ENCODE measurements around the gene SH2D2A.

SH2D2A gene

DNA sequence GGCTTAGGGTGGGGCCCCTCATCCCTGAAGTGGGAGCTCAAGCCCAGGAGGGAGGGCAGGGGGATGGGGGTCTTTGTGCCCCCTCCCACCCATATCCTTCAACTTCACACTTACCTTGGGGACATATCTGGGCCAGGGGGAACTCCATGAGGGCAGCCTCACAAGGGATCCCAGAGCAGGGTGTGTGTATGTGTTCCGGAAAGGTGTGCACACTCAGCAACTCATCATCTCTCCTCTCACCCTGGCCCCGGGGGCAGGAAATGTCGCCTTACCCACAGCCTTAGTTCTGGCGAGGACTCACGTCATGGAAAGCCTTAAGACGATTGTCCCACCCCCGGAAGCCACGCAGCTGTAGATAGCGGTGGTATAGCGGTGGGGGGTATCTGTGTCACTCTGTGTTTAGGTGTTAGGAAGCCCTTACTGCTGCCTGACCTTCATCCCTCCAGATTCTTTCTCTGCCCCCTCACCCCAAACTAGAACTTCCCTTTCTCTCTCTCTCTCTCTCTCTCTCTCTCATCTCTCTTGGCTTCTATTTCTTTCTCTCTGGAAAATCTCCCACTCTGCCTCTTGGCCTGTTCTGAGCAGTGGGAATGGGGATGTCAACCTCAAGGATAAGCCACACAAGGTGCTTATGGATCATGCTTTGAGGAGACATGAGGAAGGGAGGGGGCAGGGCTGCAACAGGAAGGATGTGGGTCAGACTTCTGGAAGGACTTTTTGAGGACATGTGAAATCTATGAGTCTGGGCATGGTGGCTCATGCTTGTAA, at the start of gene SH2D2A:
SH2D2A (minus strand) TSS at position 288 of the 768 bp plus-strand sequence; CDS start at position 148, 140 bp downstream.
- DNase-seq (ENCODE audit: low spot score): no peak

DNA sequence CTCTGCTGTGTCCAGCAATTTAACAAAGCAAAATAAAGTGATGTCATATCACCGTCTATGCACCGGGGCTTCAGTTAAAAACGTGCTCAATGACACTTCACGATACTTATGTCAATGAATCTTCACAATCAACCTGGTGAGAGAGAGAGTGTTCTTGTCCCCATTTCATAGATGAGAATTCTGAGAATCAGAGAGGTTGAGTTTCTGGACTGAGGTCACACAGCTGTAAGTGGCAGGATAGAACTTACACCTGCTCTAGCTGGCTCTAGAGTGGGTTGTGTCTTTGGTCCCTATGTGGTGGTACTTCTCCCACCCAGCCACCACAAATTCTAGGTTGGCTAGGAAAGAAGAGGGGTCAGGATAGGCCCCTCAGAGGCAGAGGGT, 49.2 kb upstream of the SH2D2A start:
- DNase-seq (ENCODE audit: low spot score): no peak

DNA sequence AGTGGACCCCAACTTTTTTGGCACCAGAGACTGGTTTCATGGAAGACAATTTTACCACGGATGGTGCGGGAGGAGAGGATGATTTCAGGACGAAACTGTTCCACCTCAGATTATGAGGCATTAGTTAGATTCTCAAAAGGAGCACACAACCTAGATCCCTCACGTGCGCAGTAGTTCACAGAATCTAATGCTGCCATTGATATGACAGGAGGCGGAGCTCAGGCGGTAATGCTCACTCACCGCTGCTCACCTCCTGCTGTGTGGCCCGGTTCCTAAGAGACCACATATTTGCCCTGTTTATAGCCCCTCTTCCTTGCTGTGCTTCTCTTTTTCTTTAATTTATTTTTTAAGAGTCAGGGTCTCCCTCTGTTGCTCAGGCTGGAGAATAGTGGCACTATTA, 48.6 kb upstream of the SH2D2A start:
- no peak for DNase-seq (ENCODE audit: low spot score)

DNA sequence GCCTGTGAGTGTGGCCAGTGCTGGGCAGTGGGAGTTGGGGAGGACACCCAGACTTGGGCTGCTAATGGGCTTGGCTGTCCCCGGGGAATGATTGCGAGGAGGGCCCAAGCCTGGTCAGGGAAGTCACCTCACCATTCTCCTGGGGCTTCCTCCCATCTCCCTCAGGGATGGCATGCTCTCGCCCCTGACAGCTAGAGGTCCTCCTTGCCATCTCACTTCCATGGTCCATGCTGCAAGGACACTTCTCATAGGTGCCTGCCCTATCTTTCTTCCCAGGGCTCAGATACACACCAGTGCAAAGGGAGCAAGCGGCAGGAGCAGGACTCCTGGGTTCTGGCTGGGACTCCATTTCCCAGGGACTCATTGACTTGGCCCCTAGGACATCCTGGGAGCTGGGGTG, 48.1 kb upstream of the SH2D2A start:
- no peak for DNase-seq (ENCODE audit: low spot score)

DNA sequence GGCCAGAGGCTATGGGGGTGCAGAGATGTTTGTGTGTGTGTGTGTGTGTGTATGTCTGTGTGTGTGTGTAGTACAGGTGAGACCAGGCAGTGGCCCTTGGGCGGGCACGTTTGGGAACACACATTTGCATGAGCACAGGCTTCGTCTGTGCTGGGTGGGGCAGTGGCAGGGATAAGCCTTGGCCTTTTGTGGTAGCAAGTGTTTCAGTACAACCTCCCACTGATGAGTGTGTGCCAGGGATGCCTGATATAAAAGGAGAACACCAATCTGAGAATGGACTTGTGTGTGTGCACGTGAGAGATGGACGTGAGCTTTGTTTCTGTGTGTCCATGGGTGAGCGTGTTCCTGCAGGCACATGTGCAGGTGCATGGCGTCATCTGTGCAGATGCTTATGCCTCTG, 47.0 kb upstream of the SH2D2A start:
- no peak for DNase-seq (ENCODE audit: low spot score)

DNA sequence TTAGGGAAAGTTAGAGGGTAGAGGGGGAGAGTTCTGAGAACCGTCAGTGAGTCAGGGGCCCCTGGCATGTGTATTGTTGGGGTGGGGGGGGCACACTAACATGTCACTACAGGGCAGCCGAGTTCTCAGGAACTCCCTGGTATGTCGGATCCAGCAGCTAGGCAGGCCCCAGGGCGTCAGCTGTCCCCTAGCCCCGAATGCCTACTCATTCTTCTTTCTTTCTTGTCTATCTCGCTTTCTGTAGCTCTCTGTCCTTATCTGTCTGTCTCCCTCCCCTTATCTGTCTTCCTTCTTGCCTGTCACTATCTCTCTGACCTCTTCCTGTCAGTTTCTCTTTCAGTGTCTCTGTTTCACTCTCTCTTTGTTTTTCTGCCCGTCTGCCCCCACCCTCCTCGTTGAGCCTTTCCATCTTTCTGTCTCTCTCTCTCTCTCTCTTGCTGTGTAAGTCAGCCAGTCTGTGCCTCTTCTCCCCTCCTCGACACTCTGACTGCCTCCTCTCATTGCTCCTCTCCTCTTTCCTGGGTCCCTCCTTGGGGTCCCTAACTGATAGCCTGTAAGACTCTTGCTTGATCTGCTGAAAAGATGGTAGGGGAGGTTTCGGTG, 46.5 kb upstream of the SH2D2A start:
- no peak for DNase-seq (ENCODE audit: low spot score)

DNA sequence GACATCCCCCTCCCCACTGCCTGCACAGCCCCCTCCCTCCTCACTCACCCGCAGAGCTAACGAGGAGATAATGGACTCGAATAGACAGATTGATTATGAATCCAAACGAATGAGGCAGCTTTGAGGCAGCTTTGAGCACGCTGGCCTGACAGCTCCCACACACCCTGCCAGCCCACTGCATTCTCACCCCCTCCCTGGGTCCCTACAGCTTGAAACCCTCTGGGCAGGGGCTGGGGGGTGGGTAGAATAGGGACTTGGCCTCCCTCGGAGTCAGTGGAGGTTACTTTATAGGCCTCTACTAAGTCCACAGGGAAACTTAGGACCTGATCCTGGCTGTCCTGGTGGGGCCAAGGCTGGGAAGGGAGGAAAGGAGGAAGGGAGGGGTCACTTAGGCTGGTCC, 45.9 kb upstream of the SH2D2A start:
- no peak for DNase-seq (ENCODE audit: low spot score)

- peak; percentile 24 for DNase-seq (ENCODE audit: low spot score)
Observed at GRCh38 chr1:156860628-156861423, 44.2 kb upstream of the SH2D2A start, which contains the start of gene NTRK1. Gene NTRK1, plus strand, starts transcription at chr1:156860865. Its CDS starts 70 bp downstream, at chr1:156860935.

GRCh38 chr1:156860113-156860627, 43.5 kb upstream of the SH2D2A start:
- DNase-seq (ENCODE audit: low spot score): peak; percentile 38

DNA sequence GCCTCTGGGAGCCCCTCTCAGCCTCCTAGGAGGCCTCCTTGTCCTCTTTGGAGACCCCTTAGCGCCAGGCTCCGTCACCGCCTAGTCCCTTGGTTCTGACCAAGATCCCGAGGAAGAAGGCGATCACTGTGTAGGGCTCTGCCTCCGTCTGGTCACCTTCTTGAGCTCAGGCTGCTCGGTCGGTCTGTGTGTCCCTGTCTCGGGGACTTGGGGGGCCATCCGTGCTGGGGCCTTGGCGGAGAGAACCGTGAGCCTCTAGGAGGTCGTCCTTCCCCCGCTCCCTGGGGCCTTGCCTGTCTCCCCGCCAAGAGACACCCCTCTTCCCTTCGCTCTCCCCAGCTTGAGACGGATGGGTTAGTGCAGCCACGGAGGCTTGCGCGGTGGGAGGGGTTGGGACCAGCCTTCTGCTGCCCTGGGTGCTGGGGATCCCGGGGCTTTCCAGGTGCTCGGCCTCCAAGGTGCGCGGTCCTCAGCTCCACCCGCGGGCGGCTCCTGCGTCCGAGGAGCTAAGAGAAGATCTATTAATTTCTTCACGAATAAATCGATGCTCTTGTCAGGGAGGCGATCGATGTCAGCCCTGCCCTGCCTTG, 43.0 kb upstream of the SH2D2A start:
- DNase-seq (ENCODE audit: low spot score): no peak

DNA sequence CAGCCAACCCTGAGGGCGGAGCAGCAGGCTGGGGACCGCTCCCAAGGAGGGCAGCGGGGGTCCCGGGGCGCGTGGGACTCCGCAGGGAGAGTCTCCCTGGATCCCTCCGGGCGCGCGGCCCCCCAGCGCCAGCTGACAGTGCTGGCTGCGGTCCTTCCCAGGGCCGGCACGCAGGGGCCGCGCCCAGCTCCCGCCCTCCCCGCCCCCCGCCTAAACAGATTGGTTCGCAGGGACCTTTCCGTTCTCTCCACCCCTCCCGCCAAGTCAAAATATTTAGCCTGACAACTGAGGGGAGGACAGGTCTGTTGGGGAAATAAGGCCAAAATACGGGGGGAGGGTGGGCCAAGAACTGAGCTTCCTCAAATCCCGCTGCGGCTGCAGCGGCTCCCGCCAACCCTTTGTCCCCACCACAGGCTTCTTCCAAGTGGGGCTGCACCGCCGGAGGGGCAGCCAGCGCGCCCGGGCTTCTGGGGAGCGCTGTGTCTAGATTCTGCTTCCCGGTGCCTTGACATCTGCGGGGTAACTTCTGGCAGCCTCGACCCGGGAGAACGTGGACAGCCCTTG, 42.4 kb upstream of the SH2D2A start, which contains the start of gene INSRR:
INSRR (minus strand) TSS at position 159 of the 564 bp plus-strand sequence. CDS start 496 bp downstream, outside the sequence.
- no peak for DNase-seq (ENCODE audit: low spot score)

DNA sequence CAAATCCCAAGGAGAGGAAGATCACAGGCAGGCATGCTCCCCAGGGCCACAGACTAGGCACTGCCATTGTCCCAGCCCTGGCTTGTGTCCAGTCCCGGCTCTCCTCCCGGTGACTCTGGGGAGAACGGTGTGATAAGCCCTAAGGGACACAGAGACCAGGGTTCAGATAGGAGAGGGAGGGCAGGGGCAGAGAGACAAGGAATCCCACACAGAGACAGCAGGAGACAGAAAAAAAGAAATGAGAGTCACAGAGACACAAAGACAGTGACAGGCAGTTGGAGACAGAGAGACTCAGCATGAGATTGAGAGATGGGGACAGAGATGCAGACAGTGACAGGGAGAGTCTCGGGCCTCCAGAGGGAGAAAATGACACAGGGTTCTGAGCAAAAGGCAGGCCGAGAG, 41.9 kb upstream of the SH2D2A start:
- DNase-seq (ENCODE audit: low spot score): no peak

GRCh38 chr1:156857532-156857931, 40.9 kb upstream of the SH2D2A start:
- no peak for DNase-seq (ENCODE audit: low spot score)

DNA sequence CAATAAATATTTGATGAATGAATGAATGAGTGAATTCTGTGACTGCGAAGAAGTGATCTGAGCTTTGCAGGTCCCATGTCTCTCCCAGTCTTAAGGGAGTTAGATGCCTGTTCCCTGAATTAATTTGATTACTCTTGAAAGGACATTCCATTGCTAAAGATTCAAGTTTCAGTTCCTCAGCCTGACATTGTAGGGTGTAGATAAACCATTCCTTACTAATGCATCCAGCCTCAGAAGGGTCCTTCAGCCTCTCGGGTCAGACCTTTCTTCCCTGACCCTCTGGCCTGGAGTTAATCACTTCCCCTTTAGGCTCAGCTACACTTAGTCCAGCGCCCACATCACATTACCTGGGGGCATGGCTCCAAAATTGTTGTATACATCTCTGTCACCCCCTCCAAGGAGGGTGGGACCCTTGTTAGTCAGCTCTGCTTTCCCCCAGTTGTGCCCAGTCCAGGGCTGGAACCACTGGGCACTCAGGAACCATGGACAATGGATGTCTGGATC, 39.7 kb upstream of the SH2D2A start:
- no peak for DNase-seq (ENCODE audit: low spot score)

DNA sequence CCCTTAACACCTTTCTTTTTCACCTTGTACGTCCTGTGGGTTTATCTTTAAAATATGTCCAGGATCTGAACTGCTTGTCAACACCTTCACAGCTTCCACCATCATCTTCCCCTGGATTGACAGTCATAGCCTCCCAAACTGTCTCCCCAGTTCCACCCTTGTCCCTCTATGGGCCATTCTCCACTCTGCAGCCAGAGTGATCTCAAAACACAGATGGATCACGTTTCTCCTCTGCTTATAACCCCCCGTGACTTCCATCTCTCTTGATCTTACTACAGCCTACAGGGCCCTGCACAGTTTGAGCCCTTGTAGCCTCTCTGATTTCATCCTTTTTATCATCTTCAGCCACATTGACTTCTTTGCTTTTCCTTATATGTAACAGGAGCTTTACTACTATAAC, 38.0 kb upstream of the SH2D2A start:
- no peak for DNase-seq (ENCODE audit: low spot score)

DNA sequence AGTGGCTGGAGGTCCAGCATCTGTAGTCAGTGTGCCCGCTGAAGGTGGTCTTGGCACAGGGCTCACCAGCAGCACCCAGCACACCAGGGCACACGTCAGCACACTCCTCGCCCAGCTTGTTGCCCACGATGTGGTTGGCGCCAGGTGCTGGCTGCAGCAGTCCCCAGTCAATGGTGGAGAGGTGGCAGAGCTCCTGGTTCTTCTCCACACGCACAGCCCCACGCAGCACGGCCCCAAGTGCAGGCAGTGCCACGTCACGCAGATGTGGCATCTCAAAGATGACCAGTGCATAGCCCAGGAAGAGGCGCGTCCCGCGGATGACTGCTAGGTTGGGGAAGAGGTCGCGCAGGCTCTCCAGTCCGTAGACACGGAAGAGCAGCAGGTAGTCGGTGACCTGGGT, 37.1 kb upstream of the SH2D2A start:
- DNase-seq (ENCODE audit: low spot score): no peak

- DNase-seq (ENCODE audit: low spot score): no peak
Observed at GRCh38 chr1:156852418-156852874, 35.8 kb upstream of the SH2D2A start.

- DNase-seq (ENCODE audit: low spot score): no peak
Observed at GRCh38 chr1:156851779-156852417, 35.2 kb upstream of the SH2D2A start.

- no peak for DNase-seq (ENCODE audit: low spot score)
Observed at GRCh38 chr1:156849151-156849496, 32.5 kb upstream of the SH2D2A start.

GRCh38 chr1:156848461-156849150, 32.0 kb upstream of the SH2D2A start:
- DNase-seq (ENCODE audit: low spot score): no peak
